A673 (cell line): Measurements from ENCODE around the gene ADGRG3. TPM values are rescaled to one million over a fixed set of nuclear protein-coding genes. Genes with fewer than 3 reads are reported as not detected.

Experiments used
- BruUV-seq: library from RNA; stranded (reverse); fragments of 400-500 nt; replicated peaks from 2 replicates; lab custom pipeline; 2021; lab: Mats Ljungman, UMichigan
- CTCF ChIA-PET: fragments of 300-600 bp; sonication (Branson Sonifier 250); formaldehyde crosslinking; loops from one replicate; lab custom pipeline; 2022; ENCODE audit warnings: antibody characterized with exemption; lab: Charles Lee
- POLR2A ChIA-PET: fragments of 300-600 bp; sonication (Branson Sonifier 250); formaldehyde crosslinking; loops from one replicate; lab custom pipeline; 2022; ENCODE audit warnings: antibody characterized with exemption; ENCODE audit not compliant: low non-redundant PET; lab: Charles Lee
- DNase-seq: peaks from one replicate; pipeline ENCODE4 v3.0.0-alpha.2; 2015; ENCODE audit warnings: low spot score
- H3K27ac ChIP-seq: fragments of 200-600 bp; sonication (generic); 2 replicates; pipeline ENCODE4 v1.5.1; 2016; ENCODE audit warnings: mixed run types, low read depth, mild to moderate bottlenecking, mixed read lengths, antibody characterized with exemption, low read length; ENCODE audit not compliant: poor library complexity, severe bottlenecking
- H3K27me3 ChIP-seq: fragments of 200-600 bp; sonication (generic); replicated peaks from 2 replicates; pipeline ENCODE4 v1.6.1; 2017; ENCODE audit warnings: mixed run types, low read depth, mild to moderate bottlenecking, mixed read lengths, antibody characterized with exemption, low read length; ENCODE audit not compliant: insufficient read depth, poor library complexity
- H3K36me3 ChIP-seq: fragments of 200-600 bp; sonication (generic); 2 replicates; pipeline ENCODE4 v1.6.1; 2016; ENCODE audit warnings: mixed run types, mild to moderate bottlenecking, mixed read lengths, antibody characterized with exemption, low read length; ENCODE audit not compliant: insufficient read depth, poor library complexity, severe bottlenecking
- H3K4me1 ChIP-seq: fragments of 200-600 bp; sonication (generic); 2 replicates; pipeline ENCODE4 v1.6.1; 2017; ENCODE audit warnings: mixed run types, mild to moderate bottlenecking, mixed read lengths, antibody characterized with exemption, low read length; ENCODE audit not compliant: insufficient read depth, poor library complexity, severe bottlenecking
- H3K4me3 ChIP-seq: fragments of 200-600 bp; sonication (generic); 2 replicates; pipeline ENCODE4 v1.5.1; 2016; ENCODE audit warnings: low read depth, mixed run types, mild to moderate bottlenecking, mixed read lengths, low read length; ENCODE audit not compliant: poor library complexity, severe bottlenecking
- H3K9me3 ChIP-seq: fragments of 200-600 bp; sonication (generic); 2 replicates; pipeline ENCODE4 v1.6.1; 2016; ENCODE audit warnings: mixed run types, low read depth, mild to moderate bottlenecking, mixed read lengths, antibody characterized with exemption, low read length; ENCODE audit not compliant: poor library complexity, severe bottlenecking
- CTCF ChIP-seq: fragments of 300-800, 200-600 bp; sonication (generic); conservative IDR thresholded peaks from 2 replicates; pipeline ENCODE4 v1.5.1; 2017; ENCODE audit warnings: low read depth, mild to moderate bottlenecking, antibody characterized with exemption, low read length, moderate library complexity, mixed read lengths
- EZH2 ChIP-seq: fragments of 200-600 bp; sonication (generic); IDR thresholded peaks from 2 replicates; pipeline ENCODE4 v1.6.1; 2017; ENCODE audit warnings: borderline replicate concordance, low read depth, mild to moderate bottlenecking, mixed read lengths, antibody characterized with exemption, low read length; ENCODE audit not compliant: poor library complexity, severe bottlenecking
- intact Hi-C: fragments of 100-400 bp; cut with micrococcal nuclease; formaldehyde crosslinking; loops from one replicate; pipeline ENCODE4 v1.10.0; 2022; ENCODE audit not compliant: unreplicated experiment
- total RNA-seq: library from RNA; stranded (reverse); gene quantifications from 2 replicates; pipeline ENCODE4 v1.2.3, GENCODE V29; 2021

ADGRG3 gene
- total RNA-seq, 1 experiment from 2014 or later = not detected

- CTCF ChIA-PET = no interaction called here
- Histone ChIP-seq H3K36me3 (no peaks in the 10 kb centered on the region), H3K27me3 (no peaks in the 10 kb centered on the region), H3K27ac (no peak overlapping the region), H3K4me1 (no peaks in the 10 kb centered on the region), H3K4me3 (no peak overlapping the region), H3K9me3 (no peaks in the 10 kb centered on the region)
- TF ChIP-seq EZH2 (no peak), CTCF (no peak)
- no TSS peak for BruUV-seq
- intact Hi-C loops = no loop called here
- POLR2A ChIA-PET = no interaction called here
- no peak for DNase-seq
Measured at GRCh38 chr16:57657228-57657627, 10.9 kb upstream of the ADGRG3 start.

GRCh38 chr16:57658130-57658877, 9.8 kb upstream of the ADGRG3 start:
- H3K27me3 ChIP-seq = no peaks in the 10 kb centered on the region
- intact Hi-C loops = no loop called here
- BruUV-seq = no TSS peak
- no peaks in the 10 kb centered on the region for H3K4me1 ChIP-seq
- no peak for TF ChIP-seq CTCF
- H3K36me3 ChIP-seq = no peaks in the 10 kb centered on the region
- no peak for DNase-seq
- H3K4me3 ChIP-seq = no peak overlapping the region
- ChIA-PET POLR2A (no interaction called here), CTCF (interaction anchor here (0.6 kb wide), 1 partner anchor 647 kb away, joined by 7 read pairs; no protein-coding TSS in a partner anchor)
- H3K9me3 ChIP-seq = no peaks in the 10 kb centered on the region
- H3K27ac ChIP-seq = no peak overlapping the region

- POLR2A ChIA-PET = no interaction called here
Measured at GRCh38 chr16:57658878-57659674, 9.0 kb upstream of the ADGRG3 start.

More at GRCh38 chr16:57658878-57659674, 9.0 kb upstream of the ADGRG3 start:
- Histone ChIP-seq H3K9me3 (no peaks in the 10 kb centered on the region), H3K4me3 (no peak overlapping the region), H3K36me3 (no peaks in the 10 kb centered on the region), H3K27ac (no peak overlapping the region), H3K27me3 (no peaks in the 10 kb centered on the region), H3K4me1 (no peaks in the 10 kb centered on the region)
- TF ChIP-seq EZH2 = no peak
- CTCF ChIA-PET = interaction anchor here (0.6 kb wide), 1 partner anchor 647 kb away, joined by 7 read pairs; no protein-coding TSS in a partner anchor
- no peak for DNase-seq
- BruUV-seq = no TSS peak
- intact Hi-C loops = no loop called here
